ENCODE data around the gene CXorf38. TPM values are rescaled to one million over a fixed set of nuclear protein-coding genes. Genes with fewer than 3 reads are reported as not detected.

The CXorf38 gene
- total and polyA plus RNA-seq, 2 donors (not counting 1 experiment from before 2014, with no cell fraction given): 26.4 to 28.1 TPM

DNA sequence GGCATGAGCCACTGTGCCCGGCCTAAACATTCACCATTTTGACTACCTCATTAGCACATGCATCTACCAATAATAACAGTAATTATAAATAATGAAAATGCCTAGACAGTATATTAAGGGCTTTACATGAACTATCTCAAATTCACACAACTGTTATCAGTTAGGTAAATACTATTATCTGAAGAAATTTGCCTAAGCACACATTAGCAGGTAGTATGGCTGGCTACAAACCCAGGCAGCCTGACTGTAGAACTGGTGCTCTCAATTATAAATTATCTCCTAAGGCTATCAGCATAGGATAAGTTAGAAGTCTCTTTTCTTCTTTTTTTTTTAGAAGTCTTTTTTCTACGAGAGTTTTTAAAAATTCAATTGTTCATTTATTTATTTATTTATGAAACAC lies 14.1 kb upstream of the CXorf38 start:
- Histone ChIP-seq H3K79me2 (ENCODE audit: control insufficient read depth, insufficient read depth, low read length) (peaks cover 2% of the 10 kb centered on the region), H3K4me3 (ENCODE audit: control extremely low read depth in 1 of 5, extremely low read depth in 1 of 5, insufficient read depth in 1 of 5, low read depth in 2 of 5, low read length in 4 of 5) (no peak overlapping the region), H3K4me2 (replicated peaks; ENCODE audit: low read depth, low read length, poor library complexity, severe bottlenecking) (no peak overlapping the region), H3K4me1 (ENCODE audit: control insufficient read depth in 2 of 2, insufficient read depth in 2 of 2, low read length in 2 of 2) (no peaks in the 10 kb centered on the region), H3K9me3 (ENCODE audit: control extremely low read depth in 1 of 3, control insufficient read depth in 2 of 3, insufficient read depth in 1 of 3, low read length in 2 of 3) (no peaks in the 10 kb centered on the region), H3K9ac (ENCODE audit: low read length) (no peak overlapping the region), H4K20me1 (ENCODE audit: control insufficient read depth, insufficient read depth, low read length, poor library complexity, severe bottlenecking) (no peaks in the 10 kb centered on the region), H3K27ac (ENCODE audit: low read length in 2 of 2) (no peak overlapping the region), H3K36me3 (replicated peaks in 1 of 2; ENCODE audit: control extremely low read depth in 1 of 2, control insufficient read depth in 1 of 2, extremely low read depth in 1 of 2, insufficient read depth in 2 of 2, low read length in 1 of 2) (peaks cover 8 to 46% of the 10 kb centered on the region in 2 experiments), H3K27me3 (replicated peaks in 1 of 4; ENCODE audit: control extremely low read depth in 1 of 4, control insufficient read depth in 3 of 4, insufficient read depth in 4 of 4, low read length in 3 of 4) (no peaks in the 10 kb centered on the region), H2AFZ (ENCODE audit: insufficient read depth, low read depth, low read length, poor library complexity, severe bottlenecking) (no peak overlapping the region)
- Mint-ChIP-seq H3K27ac (no peak overlapping the region), H3K9me3 (ENCODE audit: insufficient read depth) (no peaks in the 10 kb centered on the region), H3K27me3 (no peaks in the 10 kb centered on the region), H3K4me3 (no peak overlapping the region), H3K4me1 (peaks cover 5% of the 10 kb centered on the region)
- no CpG with 5 or more reads among the region's 2 CpGs for WGBS (ENCODE audit: insufficient coverage)
- TF ChIP-seq, protein P1, sequence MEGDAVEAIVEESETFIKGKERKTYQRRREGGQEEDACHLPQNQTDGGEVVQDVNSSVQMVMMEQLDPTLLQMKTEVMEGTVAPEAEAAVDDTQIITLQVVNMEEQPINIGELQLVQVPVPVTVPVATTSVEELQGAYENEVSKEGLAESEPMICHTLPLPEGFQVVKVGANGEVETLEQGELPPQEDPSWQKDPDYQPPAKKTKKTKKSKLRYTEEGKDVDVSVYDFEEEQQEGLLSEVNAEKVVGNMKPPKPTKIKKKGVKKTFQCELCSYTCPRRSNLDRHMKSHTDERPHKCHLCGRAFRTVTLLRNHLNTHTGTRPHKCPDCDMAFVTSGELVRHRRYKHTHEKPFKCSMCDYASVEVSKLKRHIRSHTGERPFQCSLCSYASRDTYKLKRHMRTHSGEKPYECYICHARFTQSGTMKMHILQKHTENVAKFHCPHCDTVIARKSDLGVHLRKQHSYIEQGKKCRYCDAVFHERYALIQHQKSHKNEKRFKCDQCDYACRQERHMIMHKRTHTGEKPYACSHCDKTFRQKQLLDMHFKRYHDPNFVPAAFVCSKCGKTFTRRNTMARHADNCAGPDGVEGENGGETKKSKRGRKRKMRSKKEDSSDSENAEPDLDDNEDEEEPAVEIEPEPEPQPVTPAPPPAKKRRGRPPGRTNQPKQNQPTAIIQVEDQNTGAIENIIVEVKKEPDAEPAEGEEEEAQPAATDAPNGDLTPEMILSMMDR (IDR thresholded peaks at IDR 0.05): no peak
- no peak for TF ChIP-seq EZH2 (IDR thresholded peaks at IDR 0.05; ENCODE audit: borderline replicate concordance, insufficient read depth, low read depth, low read length, poor library complexity, severe bottlenecking)
- ATAC-seq (ENCODE audit: low read depth) (no peak), DNase-seq (no peak)
- ChIA-PET POLR2A (no interaction called here), CTCF (interaction anchor here (3.1 kb wide), 1 partner anchor 9 kb away, joined by 15 read pairs; no protein-coding TSS in a partner anchor)
- intact Hi-C loops (cut with micrococcal nuclease): no loop called here

DNA sequence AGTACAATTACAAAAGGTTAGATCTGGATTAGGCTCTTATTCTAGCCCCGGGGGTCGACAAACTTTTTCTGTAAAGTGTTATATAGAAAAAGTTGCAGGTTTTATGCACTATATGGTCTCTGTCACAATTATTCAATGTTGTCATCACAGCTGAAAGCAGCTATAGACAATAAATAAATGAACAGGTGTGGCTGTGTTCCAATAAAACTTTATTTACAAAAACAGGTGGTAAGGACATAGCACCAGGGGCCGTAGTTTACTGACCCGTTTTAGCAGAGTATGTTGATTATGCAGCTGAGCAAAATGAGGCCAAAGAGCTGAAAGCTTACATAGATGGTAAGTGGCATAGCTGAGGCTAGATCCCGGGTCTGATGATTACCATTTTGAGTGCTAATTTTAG lies 13.0 kb upstream of the CXorf38 start:
- no peak for ATAC-seq (ENCODE audit: low read depth)
- POLR2A ChIA-PET: no interaction called here
- Mint-ChIP-seq H3K4me1 (peaks cover 5% of the 10 kb centered on the region), H3K27me3 (no peaks in the 10 kb centered on the region), H3K4me3 (no peak overlapping the region), H3K9me3 (ENCODE audit: insufficient read depth) (no peaks in the 10 kb centered on the region), H3K27ac (no peak overlapping the region)
- peaks cover 8 to 44% of the 10 kb centered on the region in 2 experiments for H3K36me3 ChIP-seq (replicated peaks in 1 of 2; ENCODE audit: control extremely low read depth in 1 of 2, control insufficient read depth in 1 of 2, extremely low read depth in 1 of 2, insufficient read depth in 2 of 2, low read length in 1 of 2)
- H3K27me3 ChIP-seq (replicated peaks in 1 of 4; ENCODE audit: control extremely low read depth in 1 of 4, control insufficient read depth in 3 of 4, insufficient read depth in 4 of 4, low read length in 3 of 4): no peaks in the 10 kb centered on the region
- no peaks in the 10 kb centered on the region for H4K20me1 ChIP-seq (ENCODE audit: control insufficient read depth, insufficient read depth, low read length, poor library complexity, severe bottlenecking)
- CTCF ChIA-PET: interaction anchor here (1.0 kb wide), 1 partner anchor 9 kb away, joined by 3 read pairs; no protein-coding TSS in a partner anchor
- no peak overlapping the region for H3K27ac ChIP-seq (ENCODE audit: low read length in 2 of 2)
- TF ChIP-seq, protein P1 (IDR thresholded peaks at IDR 0.05): no peak
- no peak overlapping the region for H2AFZ ChIP-seq (ENCODE audit: insufficient read depth, low read depth, low read length, poor library complexity, severe bottlenecking)
- H3K4me3 ChIP-seq (ENCODE audit: control extremely low read depth in 1 of 5, extremely low read depth in 1 of 5, insufficient read depth in 1 of 5, low read depth in 2 of 5, low read length in 4 of 5): no peak overlapping the region
- 100% methylated on average over 1 of the region's 5 CpGs for WGBS (ENCODE audit: insufficient coverage)
- peaks cover 2% of the 10 kb centered on the region for H3K79me2 ChIP-seq (ENCODE audit: control insufficient read depth, insufficient read depth, low read length)
- H3K4me1 ChIP-seq (ENCODE audit: control insufficient read depth in 2 of 2, insufficient read depth in 2 of 2, low read length in 2 of 2): no peaks in the 10 kb centered on the region
- no peak for DNase-seq
- no peak overlapping the region for H3K9ac ChIP-seq (ENCODE audit: low read length)
- intact Hi-C loops (cut with micrococcal nuclease): no loop called here
- no peaks in the 10 kb centered on the region for H3K9me3 ChIP-seq (ENCODE audit: control extremely low read depth in 1 of 3, control insufficient read depth in 2 of 3, insufficient read depth in 1 of 3, low read length in 2 of 3)
- no peak overlapping the region for H3K4me2 ChIP-seq (replicated peaks; ENCODE audit: low read depth, low read length, poor library complexity, severe bottlenecking)

Measured in B cell (primary cell).